GM18520 (cell line): Measurements from ENCODE around the gene VPS33B.

Experiments
- ATAC-seq: cut with Tn5 transposase; IDR thresholded peaks from one replicate; pipeline ENCODE4 v1.9.1; 2021; ENCODE audit not compliant: unreplicated experiment

The VPS33B gene

DNA sequence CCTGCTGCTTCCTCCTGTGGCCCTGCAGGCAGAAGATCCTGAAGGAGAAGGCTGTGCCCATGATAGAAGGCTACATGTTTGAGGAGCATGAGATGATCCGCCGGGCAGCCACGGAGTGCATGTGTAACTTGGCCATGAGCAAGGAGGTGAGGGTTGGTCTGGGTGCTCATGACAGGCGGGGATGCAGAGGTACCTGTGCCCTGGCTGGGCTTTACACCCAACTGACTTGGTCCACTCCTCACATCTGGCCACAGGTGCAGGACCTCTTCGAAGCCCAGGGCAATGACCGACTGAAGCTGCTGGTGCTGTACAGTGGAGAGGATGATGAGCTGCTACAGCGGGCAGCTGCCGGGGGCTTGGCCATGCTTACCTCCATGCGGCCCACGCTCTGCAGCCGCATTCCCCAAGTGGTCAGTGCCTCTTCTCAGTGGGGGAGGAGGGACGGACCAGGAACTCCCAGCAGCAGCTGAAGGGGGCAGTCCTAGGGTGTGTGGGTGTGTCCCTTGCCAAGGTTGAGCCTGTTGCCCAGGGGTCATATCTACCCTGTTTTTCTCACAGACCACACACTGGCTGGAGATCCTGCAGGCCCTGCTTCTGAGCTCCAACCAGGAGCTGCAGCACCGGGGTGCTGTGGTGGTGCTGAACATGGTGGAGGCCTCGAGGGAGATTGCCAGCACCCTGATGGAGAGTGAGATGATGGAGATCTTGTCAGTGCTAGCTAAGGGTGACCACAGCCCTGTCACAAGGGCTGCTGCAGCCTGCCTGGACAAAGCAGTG, 69.3 kb downstream of the VPS33B start:
- ATAC-seq = no peak

GRCh38 chr15:90950676-90951075, 71.7 kb downstream of the VPS33B start:
- ATAC-seq = no peak

- no peak for ATAC-seq
Observed at GRCh38 chr15:90949979-90950675, 72.3 kb downstream of the VPS33B start.
